Fibroblast of skin of scalp (primary cell): ENCODE measurements around the gene TATDN2.
A peak's percentile ranks its signal among the peaks of the same experiment; 100 is the strongest.
"Not testable (repeated sequence)": the region's sequence is repeated elsewhere in the genome, so short reads cannot be mapped to it uniquely, and the experiment has no call there.

ENCODE experiments used
- DNase-seq: peaks from one replicate; pipeline ENCODE4 v3.0.0-alpha.2; 2013

The TATDN2 gene

DNA sequence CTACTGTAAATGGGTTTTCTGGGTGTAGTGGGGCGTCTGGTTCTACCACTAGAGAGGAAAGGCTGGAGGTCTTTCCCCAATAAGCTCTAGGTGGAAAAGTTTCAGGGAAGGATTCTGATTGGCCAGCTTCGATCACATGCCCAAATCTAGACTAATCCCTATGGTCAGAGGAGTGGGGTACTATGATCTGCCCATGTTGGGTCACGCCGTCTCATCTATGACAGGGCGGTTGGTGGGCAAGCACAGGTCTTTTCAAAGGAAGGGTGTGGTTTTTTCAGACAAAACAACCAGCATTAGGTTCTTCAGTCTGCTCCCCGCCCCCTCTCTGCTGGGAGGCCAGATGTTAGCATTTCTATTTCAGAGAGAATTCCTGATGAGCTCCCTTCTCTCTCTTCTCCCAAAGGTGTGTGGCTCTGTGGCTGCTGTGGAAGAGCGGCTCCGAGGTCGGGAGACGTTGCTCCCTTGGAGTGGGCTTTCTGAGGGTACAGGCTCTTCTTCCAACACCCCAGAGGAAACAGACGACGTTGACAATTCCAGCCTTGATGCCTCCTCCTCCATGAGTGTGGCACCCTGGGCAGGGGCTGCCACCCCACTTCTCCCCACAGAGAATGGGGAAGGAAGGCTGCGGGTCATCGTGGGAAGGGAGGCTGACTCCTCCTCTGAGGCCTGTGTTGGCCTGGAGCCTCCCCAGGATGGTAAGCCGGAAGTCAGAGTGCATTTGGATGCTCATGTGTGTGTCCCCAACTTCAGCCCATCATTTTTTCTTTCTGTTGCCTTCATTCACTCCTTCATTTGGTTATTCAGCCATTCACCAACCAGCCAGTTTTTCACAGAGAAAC is 9.7 kb upstream of the TATDN2 start:
- DNase-seq: no peak

DNA sequence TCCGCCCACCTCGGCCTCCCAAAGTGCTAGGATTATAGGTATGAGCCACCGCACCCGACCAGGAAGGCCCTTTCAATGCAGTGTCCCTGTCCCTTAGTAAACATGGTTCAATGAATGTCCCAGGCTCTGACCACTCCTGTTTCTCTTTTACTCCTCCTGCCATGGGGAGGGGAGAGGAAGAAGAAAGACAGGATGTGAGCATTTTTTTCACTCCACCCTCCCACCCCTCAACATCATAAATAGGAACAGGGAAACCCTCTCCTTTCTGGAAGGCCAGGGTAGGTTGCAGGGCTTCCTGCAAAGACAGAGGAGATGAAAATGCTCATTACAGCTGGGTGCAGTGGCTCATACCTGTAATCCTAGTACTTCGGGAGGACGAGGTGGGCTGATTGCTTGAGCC is 7.5 kb upstream of the TATDN2 start:
- DNase-seq: no peak

DNA sequence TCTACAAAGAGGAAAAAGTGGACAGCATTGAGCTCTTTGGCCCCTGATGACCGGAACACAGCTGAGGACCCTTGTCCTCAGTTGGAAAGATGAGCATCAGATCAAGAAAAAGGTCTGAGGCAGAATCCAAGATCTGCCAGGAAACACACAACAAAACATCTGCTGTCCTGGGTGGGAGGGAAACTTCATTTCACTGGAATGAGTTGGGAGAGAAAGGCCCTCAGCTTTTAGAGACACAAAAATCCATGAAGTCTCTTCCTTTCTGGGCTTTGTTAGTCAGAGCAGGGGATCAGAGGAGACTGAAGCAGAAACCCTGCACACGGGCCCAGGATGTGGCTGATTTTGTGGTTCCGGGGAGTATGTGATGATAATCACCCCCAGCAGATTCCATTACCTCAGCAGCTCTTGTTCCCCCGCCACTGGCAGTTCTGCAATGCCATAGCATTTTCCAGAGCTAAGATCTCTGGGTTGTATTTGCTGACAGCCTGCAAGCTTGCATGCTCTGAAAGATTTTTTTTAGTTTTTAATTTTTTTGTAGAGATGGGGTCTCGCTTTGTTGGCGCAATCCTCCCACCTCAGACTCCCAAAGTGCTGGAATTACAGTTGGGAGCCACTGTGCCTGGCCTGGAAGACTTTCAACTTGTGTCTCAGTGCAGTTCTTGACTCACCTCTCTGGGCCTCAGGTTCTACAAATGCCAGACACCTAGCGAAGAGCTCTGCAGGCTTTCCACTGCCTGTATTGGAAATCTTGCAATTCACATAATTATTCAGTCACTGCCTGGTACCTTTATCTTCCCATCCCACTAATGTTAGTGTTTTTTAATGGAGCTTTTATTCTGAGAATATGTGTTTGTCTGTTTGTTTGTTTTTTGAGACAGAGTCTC is 5.8 kb upstream of the TATDN2 start:
- peak; percentile 86 for DNase-seq

DNA sequence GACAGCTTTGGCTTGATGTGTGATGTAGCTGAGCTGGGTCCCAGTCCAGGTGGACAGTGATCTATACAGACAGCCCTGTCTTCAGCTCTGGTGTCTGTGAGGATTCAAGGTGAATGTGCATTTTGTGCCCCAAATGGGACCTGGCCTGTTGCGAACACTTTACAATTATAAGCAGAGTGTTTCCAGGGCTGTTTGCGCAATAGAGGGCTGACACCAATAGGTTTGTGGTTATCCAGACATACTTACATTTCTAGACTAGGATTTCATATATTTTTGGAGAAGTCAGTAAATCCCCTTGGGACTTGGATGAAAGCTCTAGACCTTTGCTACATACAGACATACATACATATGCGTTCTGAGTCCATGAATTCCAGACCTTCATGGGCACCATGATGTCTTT is 4.2 kb upstream of the TATDN2 start:
- DNase-seq: peak; percentile 69

DNA sequence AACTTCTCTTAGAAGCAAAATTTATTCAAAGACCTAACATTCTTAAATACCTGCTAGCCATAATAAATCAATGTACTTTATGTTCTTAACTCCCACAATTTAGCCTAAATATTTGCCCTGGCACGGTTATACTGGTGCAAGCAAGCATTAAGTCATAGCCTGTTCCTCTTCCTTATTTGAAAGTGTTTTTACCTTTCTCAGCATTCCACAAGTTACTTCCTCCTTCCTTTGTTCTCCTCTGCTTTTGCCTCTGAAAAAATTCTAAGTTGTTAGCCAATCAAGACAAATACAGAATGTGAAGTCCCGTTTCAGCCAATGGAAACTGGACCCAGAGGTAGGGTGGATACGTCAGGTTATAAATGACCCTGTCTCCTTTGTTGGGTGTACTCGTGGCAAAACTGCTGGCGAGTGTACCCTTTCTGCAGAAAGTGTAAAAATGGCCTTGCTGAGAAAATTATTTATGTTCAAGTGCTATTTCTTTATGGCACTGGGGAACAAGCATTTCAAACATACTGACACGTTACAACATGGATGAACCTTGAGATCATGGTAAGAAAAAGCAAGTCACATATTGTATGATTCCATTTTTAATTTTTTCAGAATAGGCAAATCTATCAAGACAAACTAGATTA is 3.1 kb upstream of the TATDN2 start:
- no peak for DNase-seq

DNA sequence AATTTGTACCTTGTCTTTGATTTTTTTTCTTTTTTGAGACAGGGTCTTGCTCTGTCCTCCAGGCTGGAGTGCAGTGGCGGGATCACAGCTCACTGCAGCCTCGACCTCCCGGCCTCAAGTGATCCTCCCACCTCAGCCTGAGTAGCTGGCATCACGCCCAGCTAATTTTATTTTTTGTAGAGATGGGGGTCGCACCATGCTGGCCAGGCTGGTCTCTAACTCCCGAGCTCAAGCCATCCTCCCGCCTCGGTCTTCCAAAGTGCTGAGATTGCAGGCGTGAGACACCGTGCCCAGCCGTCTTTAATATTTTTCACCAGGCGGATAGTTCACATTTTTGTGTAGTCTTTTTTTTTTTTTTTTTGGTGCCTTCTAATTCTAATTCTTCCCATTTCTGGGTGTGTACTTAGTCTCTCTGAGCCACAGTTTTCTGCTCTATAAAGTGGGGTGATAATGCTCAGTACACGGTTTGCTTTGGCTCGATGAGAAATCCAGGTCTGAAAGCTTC is 528 bp upstream of the TATDN2 start:
- no peak for DNase-seq

DNA sequence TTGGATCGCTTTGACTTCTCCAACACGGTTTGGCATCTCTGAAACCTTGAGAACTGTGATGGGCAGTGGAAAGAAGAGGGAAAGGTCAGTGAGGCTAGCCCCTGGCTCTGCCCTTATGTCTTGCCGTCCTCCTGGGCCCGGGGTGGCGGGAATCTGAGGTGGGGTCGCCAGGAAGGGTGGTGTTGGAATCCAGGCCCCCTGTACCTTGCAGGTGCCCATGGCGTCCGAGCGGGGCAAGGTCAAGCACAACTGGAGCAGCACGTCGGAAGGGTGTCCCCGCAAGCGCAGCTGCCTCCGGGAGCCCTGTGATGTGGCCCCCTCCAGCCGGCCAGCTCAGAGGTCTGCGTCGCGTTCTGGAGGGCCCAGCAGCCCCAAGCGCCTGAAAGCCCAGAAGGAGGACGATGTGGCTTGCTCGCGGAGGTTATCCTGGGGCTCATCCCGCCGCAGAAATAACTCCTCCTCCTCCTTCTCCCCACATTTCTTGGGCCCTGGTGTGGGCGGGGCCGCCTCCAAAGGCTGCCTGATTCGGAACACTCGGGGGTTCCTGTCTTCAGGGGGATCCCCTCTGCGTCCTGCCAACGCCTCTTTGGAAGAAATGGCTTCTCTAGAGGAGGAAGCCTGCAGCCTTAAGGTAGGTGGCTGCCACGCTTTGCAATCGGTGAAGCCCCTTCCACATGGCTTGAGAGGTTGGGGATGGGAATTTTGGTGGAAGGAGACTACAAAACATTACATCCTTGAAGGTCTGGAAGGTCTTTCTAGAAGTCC is 907 bp downstream of the TATDN2 start:
- DNase-seq: no peak

DNA sequence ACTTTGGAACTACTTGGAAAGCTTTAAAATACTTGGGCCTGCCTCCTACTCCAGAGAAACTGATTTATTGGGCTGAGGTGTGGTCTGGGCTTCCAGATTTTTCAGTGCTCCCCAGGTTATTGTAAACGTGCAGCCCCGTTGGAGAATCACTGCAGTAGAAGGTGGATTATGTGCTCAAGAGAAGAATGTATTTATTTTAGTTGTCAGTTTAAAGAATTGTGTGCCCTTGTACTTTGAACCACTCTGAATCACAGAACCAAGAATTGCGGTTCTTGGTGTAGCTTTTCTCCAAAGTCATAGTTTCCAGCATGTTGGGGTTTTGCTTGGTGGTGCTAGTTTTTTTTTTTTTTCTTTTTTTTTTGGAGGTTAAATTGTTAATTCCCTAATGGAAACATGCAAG is 1.6 kb downstream of the TATDN2 start:
- DNase-seq: no peak

DNA sequence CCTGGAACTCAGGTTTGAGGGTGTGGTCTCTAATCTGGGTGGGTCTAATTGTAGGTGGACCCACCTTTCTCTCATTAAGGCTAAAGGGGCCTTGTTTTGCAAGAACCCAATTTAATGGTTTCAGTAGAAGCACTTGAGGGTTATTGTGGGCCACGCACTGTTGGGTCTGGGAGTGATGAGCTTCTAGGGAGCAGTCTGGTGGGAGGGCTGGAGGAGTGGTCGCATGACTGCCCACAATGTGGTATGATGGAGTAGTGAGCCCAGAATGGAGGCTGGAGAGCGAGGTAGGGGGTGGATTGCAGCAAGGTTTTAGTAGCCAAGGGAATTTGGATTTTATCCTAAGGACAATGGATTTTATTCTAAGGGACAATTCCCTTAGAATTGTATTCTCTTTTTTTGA is 2.7 kb downstream of the TATDN2 start:
- no peak for DNase-seq

DNA sequence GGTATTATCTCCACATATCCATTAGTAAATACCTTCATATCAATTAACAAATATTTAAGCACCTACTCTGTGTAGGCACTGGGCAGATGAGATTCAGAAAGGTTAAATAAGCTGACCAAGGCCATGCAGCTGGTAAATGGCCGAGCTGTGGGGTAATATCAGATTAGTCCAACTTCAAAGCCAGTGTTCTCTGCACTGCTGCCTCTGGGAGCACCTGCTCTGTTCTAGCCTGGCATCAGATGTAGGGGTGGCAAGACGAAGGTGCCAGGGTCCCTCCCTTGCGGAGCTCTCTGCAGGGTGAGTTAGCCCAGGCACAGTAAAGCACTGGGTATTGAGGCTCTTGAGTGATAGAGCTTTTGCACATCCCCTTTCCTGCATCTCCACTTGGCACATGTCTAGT is 5.5 kb downstream of the TATDN2 start:
- no peak for DNase-seq

DNA sequence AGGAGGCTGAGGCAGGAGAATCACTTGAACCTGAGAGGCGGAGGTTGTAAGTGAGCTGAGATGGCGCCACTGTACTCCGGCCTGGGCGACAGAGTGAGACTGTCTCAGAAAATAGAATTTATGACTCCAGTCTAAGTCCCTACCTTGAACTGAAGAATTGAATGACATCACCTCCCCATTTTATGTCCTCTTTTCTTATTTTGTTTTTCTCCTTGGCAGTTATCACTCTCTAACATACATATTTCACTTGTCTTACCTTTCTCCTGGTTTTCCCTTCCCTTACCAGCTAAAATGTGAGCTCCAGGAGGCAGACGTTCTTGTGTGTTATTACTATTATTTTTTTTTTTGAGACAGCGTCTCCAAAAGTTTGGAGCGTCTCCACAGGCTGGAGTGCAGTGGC is 7.6 kb downstream of the TATDN2 start:
- DNase-seq: no peak

DNA sequence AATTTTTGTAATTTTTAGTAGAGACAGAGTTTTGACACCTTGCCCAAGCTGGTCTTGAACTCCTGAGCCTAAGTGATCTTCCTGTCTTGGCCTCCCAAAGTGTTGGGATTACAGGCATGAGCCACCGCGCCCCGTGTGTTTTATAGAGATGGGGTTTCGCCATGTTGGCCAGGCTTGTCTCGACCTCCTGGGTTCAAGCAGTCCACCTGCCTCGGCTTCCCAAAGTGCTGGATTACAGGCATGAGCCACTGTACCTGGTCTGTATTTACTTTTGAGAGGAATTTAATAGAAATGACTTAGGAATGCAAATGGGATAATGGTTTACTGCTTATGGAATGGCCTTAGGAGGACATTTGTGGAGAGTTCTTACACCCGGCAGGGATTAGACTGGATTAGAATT is 10.8 kb downstream of the TATDN2 start:
- no peak for DNase-seq

DNA sequence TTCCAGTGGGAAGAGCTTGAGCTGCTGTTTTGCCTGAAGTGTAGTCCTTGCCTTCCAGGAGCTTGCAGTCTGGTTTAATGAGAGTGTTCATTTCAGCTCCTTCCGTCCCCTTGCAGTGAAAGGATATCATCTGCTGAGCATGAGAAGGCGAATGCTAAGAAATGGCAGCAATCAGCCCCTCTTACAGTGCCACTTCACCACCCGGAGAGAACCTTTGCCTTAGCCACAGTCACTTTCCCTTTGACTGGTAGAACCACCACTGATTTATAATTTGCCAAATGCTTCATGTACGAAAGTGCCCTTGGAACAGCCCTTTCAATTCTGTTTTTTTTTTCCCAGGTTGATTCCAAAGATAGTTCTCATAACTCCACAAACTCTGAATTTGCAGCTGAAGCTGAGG is 11.5 kb downstream of the TATDN2 start:
- no peak for DNase-seq

DNA sequence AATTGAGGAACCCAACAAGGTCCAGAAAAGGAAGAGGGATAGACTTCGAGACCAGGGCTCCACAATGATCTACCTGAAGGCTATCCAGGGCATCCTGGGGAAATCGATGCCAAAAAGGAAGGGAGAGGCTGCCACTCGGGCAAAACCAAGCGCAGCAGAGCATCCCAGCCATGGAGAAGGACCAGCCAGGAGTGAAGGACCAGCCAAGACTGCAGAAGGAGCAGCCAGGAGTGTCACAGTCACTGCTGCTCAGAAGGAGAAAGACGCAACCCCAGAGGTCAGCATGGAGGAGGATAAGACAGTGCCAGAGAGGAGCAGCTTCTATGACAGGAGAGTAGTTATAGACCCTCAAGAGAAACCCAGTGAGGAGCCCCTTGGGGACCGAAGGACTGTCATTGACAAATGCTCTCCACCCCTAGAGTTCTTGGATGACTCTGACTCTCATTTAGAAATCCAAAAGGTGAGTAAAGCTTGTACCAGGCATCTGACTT is 12.0 kb downstream of the TATDN2 start:
- DNase-seq: no peak

DNA sequence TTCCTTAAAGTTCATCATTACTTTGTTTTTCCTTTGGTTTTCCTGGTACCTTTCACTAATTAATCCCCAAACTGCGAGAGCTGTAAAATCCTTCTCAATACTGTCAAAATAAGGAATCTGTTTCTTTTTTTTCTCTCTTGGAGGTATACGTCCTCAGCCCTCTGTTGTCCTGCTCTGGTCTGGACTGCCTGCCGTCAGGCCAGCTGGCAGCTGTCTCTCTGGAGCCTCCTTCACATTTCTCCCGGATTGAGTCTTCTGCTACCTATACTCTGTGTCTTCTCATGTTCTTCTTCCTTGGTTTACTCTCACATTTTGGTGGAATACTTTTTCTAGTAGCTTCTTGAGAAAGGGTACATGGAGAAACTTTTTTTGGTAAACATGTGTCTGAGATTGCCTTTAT is 13.8 kb downstream of the TATDN2 start:
- no peak for DNase-seq

DNA sequence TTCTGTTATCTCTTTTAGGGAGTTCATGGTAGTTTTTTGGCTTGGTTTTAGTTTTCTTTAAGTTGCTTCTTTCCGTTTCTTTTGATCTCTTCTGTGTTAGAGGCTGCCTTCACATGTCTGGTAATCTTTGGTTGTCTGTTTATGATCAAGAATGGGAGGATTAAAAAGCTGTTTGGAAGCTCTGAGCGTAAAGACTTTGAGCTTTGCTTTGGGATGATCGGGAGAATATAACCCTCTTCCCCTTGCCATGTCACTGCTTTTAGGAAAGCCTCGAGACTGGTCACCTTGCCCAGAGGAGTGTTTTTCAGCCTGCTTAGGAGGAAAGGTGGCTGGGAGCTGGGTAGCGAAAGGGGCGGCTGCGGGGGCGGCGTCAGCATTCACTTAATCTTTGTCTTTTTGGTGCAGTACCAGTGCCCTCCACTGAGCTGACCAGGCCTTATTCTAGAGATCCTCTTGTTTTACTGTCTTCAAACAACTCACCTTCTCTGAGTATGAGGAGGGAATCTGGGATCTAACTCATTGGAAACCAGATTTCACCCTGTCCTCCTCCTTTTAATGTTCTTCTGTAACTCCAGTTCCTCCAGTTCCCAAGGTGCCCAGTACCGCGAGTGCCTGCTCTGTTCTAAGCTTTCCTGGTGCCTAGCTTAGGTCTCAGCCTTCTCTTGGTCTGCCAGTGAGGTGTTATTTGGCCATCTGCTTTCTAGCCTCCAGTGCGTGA is 15.5 kb downstream of the TATDN2 start:
- peak; percentile 26 for DNase-seq

DNA sequence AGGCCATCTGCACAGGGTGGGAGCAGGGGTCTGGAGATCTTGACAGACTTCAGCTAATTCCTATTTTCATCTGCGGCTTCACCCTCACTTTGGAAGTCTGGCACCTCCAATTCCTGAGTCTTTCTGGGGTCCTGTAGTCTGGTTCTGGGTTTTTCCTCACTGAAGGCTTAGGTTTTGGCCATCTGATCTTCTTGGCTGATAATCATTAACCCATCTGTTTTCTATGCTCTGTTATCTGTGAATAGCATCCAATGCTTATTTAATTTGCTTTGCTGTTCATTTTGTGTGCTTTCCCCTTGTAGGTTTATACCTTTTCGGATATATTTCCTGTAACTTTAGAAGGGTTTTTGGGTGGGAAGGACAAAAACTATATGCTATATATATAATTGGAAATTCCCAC is 17.6 kb downstream of the TATDN2 start:
- no peak for DNase-seq

DNA sequence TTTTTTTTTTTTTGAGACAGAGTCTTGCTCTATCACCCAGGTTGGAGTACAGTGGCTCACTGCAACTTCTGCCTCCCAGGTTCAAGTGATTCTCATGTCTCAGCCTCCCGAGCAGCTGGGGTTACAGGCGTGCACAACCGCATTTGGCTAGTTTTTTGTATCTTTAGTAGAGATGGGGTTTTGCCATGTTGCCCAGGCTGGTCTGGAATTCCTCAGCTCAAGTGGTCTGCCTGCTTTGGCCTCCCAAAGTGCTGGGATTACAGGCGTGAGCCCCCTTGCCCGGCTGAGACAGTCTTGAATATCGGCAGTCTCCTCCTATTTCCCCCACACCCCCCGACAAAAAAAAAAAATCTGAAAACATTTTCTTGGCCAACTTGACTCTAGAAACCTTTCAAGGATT is 18.7 kb downstream of the TATDN2 start:
- not testable (repeated sequence) for DNase-seq

DNA sequence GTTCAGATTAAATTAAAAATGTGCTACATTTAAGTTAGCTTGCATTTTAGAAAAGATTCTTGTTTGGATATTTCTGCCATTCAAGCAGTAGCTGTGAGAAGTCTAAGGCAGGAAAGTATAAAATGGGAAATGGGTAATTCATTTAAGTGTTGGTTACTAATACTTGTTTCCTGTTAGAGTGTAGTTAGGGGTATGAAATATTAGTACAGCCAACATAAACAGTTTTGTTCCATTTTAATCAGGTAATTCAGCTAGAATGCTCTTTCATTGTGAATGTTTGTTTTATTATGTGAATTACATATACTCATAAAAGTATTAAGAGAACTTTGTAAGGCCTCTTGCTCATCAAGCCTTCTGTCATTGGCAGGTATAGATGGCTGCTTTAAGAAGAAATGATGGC is 19.9 kb downstream of the TATDN2 start:
- DNase-seq: no peak

DNA sequence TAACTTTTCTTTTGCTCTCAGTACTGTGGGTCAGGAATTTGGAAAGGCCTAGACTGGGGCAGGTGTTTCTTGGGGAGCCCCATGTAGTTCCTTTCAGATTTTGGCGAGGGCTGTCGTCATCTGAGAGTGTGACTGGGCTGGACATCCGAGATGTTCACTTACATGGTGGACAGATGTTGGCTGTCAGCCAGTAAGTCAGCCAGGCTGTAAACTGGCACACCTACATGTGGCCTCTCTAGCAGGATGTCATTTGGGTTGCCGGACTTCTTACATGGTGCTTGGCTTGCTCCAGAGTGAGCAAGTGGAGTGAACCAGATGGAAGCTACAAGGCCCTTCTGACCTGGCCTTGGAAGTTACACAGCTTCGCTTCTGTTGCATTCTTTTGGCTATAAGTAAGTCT is 20.7 kb downstream of the TATDN2 start:
- no peak for DNase-seq

DNA sequence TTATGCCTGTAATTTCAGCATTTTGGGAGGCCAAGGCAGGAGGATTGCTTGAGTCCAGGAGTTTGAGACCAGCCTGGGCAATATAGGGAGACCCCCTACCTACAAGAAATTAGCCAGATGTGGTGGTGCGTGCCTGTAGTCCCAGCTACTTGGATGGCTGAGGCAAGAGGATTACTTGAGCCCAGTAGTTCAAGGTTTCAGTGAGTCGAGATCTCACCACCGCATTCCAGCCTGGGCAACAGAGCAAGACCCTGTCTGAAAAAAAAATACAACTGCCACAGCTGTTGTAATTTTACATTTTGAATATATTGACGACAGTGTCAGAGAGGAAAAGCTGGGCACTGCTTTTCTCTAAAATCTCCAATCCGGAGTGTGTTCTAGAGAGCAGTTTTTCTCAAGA is 21.2 kb downstream of the TATDN2 start:
- no peak for DNase-seq

DNA sequence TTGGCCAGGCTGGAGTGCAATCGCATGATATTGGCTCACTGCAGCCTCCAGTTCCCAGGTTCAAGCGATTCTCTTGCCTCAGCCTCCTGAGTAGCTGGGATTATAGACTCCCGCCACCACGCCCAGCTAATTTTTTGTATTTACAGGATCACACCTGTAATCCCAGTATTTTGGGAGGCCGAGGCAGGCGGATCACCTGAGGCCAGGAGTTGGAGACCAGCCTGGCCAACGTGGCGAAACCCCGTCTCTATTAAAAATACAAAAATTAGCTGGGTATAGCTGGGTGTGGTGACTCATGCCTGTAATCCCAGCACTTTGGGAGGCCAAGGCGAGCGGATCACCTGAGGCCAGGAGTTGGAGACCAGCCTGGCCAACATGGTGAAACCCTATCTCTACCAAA is 24.2 kb downstream of the TATDN2 start:
- DNase-seq: not testable (repeated sequence)
